Endometrium (tissue), 2 donors: ENCODE data around the gene ATXN2L.
"Not testable (repeated sequence)": the region's sequence is repeated elsewhere in the genome, so short reads cannot be mapped to it uniquely, and the experiment has no call there.

ENCODE experiments used
- FAIRE-seq: peaks from 2 replicates; lab custom pipeline; 2012; peaks lifted over from hg19 to GRCh38; lab: Jason Lieb, UNC
- donor health status: control.
- donor health status: control.

The ATXN2L gene

GRCh38 chr16:28869201-28869600, 46.4 kb downstream of the ATXN2L start:
- FAIRE-seq: no peak

GRCh38 chr16:28872952-28873351, 50.2 kb downstream of the ATXN2L start:
- no peak for FAIRE-seq

GRCh38 chr16:28873543-28874201, 50.9 kb downstream of the ATXN2L start:
- FAIRE-seq: no peak

DNA sequence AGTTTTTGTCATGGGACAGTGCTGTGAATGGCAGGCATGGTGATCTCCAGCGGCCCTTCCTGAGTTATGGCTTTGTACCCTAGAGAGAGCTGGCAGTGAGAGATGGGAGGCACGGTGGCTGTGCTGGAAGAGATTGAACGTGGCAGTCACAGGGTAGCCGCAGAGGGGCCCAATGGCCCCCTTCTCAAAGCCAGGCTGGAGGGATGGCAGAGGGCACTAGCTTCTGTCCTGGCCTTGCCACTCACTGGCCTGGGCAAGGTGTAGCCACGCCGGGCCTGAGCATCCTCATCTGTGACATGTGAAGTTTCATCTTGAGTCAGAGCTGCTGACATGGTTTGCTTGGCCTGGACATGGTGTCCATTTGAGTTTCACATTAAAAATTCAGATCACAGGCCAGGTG, 51.6 kb downstream of the ATXN2L start:
- FAIRE-seq: no peak

DNA sequence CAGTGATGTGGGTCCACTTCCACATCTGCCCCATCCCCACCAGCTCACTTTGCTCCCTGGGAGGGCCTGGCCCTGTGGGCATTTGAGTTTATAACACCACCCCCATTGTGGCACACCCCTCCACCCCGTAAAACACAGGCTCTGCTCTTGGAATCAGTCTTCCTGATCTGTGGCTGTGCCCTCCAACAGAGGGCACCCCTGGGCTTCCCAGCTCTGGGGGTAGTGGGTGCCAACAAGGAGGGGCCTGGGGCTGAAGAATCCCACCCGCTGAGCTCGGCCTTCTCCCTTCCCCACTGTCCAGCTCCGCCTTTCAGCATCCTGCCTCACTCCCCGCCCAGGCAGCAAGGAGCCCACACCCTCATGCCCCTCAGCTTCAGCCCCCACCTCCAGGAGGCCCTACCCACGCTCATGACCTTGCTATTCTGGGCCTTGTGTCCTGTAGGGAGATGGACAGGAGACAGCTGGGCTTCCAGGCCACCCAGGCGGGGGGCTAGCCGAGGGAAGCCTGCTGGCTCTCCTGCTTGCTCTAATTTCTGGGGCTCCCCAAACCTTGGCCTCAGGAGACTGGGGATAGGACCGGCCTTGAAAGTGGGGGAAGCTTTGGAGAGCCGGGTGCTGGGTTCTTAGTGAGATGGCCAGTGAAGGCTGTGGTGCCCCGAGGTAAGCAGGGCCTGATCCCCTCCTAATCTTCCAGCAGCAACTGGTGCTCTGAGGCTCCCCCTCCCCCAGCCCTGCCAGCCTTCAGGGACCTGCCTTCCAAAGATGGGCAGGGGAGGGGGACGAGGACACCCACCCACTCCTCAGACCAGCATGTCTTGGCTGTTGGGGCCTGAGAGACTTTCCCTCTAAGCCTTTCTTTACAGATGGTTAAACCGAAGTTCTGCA, 52.6 kb downstream of the ATXN2L start:
- FAIRE-seq: no peak

- no peak for FAIRE-seq
These were observed 53.3 kb downstream of the ATXN2L start for GRCh38 chr16:28876019-28876659.

DNA sequence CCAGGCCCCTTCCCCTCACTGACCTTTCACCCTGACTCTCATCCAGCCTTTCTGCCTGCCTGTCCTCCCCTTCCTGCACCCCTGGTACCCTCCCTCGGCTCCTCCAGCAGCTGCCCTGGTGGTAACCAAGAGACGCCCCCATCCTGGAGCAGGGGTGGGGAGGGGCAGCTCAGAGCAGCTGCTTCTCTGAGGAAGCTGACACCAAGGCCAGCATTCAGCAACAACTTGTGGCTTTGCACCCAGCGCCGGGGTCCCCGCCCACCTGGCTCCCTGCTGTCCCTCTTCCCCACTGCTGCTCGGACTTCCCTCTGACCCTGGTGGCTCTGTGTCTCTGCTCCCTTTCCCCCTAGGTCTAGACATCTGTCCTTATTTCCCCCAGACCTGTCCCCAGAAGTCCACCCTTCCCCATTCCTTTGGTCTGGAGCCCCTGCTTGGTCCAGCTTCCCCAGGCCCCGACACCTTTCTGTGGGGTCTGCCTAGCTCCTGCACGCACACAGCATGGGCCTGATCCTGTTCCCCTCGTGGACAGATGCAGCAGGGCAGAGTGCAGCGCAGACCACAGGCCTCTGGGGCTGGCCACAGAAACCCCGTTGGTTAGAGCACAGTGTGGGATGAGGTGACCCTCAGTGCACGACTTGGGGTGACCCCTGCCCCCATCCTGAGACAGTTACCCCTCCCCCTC, 54.3 kb downstream of the ATXN2L start:
- FAIRE-seq: no peak

DNA sequence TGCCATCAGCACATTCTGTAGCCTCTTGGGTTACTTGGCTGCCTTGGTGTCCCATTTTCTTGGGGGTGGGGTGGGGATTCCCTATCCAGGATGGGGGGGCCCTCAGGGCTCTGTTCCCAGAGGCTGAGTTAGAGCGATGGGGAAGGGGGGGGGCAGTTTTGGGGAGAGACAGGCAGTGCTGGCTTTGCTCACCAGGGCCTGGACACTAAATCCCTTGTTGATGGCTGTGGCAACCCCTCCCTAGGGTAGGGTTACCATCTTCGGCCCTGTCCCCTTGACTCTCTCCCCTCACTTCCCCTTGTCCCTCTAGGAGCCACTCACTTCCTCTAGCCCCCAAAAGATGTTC, 54.8 kb downstream of the ATXN2L start:
- no peak for FAIRE-seq

GRCh38 chr16:28878083-28878926, 55.5 kb downstream of the ATXN2L start, which contains the start of gene ATP2A1:
ATP2A1 (plus strand) TSS chr16:28878488; CDS start chr16:28878672, 184 bp downstream.
- no peak for FAIRE-seq

- FAIRE-seq: no peak
These were observed 56.6 kb downstream of the ATXN2L start for GRCh38 chr16:28879261-28879840.

DNA sequence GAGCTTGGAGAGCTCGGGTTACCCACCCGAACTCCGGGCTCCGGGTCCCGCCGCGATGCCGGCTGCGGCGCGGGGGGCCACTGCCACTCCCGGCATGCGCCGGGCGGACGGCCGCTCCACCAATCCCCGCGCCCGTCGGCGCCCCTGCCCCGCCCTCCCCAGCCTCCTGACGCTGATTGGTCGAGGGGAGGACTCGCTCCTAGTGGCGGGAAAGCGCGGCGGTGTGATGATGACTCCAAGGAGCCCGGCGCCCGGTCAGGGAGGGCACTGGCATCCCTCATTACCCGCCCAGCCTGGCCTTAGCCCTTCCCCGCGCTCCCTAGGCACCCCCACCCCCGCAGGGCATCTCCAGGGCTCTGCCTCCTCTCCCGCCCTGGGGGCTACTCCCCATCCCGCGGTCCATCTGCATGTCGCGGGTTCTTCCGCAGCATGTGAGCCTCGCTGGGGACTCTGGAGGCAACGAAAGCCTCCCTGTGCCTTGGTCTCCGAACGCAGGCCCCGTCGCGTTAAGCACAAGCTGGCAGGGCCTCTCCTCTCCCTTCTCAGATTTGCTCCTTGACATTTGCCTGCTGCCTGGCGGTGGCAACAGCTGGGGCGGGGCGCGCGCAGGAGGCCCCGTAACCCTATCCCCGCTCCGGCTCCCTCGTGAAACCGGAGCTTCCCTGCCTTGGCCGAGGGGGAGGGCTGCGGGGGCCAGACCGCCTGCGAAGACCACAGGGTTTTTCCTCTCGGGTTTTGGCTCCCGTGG, 57.2 kb downstream of the ATXN2L start:
- no peak for FAIRE-seq

DNA sequence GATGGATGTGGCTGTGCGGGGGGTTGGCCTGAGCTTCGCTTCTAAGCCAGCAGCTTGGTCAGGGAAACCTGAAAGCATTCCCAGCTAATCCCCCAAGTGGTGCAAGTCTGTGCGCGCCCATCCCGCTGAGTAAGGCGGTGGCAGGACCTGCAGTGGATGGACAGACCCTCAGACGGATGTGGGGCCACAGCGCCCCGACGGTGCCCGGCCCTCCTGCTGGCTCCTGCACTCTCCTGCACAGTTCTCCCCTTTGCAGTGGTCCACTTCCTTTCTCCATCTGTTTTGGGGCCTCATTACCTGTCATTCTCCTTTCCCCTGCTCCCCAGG, 57.8 kb downstream of the ATXN2L start:
- FAIRE-seq: no peak

- no peak for FAIRE-seq
These were observed 58.2 kb downstream of the ATXN2L start for GRCh38 chr16:28880955-28881354.

DNA sequence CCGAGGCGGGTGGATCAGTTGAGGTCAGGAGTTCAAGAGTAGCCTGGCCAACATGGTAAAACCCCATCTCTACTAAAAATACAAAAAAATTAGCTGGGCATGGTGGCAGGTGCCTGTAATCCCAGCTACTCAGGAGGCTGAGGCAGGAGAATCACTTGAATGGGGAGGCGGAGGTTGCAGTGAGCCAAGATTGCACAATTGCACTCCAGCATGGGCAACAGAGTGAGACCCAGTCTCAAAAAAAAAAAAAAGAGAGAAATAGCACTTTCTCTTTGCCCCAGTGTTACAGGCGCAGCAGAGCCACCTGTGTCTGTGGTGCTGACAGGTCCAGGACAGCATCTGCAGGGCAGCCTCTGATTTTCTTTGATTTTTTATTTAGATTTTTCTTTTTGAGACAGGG, 58.8 kb downstream of the ATXN2L start:
- FAIRE-seq: not testable (repeated sequence)

- no peak for FAIRE-seq
These were observed 59.9 kb downstream of the ATXN2L start for GRCh38 chr16:28882551-28883160.

GRCh38 chr16:28883221-28883996, 60.6 kb downstream of the ATXN2L start:
- FAIRE-seq: no peak

DNA sequence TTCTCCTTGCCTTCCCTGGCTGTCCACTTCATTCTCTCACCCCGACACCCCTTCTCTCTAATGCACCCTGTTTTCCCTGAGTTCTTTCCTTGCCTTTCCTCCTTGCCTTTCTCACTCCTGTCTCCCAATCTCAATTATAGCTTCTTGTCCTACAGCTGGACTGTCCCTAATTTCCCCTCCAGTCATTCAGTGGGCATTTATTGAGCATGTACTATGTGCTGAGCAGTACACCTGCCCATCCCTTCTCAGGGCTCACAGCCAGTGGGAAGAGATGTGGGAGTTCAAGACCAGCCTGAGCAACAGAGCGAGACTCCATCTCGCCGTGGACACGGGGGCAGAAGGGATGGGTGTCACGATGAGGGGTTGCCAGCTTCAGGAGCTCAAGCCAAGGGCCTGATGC, 61.2 kb downstream of the ATXN2L start:
- no peak for FAIRE-seq
